GM23248 (cell line): ENCODE data around the gene INHBC.

Experiments
- EZH2 ChIP-seq: fragments of 200-600 bp; sonication (generic); IDR thresholded peaks from 2 replicates; pipeline ENCODE4 v1.6.1; 2018; ENCODE audit warnings: antibody characterized with exemption, mild to moderate bottlenecking; ENCODE audit not compliant: insufficient read depth, poor library complexity, severe bottlenecking
- EZH2phosphoT487 ChIP-seq: fragments of 200-600 bp; sonication (generic); IDR thresholded peaks from 2 replicates; pipeline ENCODE4 v1.6.1; 2018; ENCODE audit warnings: antibody characterized with exemption, moderate library complexity, mild to moderate bottlenecking, low read depth; ENCODE audit not compliant: insufficient read depth

DNA sequence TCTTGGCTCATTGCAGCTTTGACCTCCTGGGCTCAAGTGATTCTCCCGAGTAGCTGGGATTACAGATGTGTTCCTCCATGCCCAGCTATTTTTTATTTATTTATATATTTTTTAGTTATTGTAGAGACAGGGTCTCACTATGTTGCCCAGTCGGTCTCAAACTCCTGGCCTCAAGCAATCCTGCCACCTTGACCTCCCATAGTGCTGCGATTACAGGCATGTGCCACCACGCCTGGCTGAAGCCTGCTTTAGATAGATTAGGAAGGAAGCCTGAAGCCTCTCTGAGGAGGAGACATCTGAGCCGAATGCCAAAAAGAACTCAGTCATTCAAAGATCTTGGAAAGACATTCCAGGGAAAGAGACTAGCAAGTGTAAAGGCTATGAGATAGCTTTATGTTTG lies 10.2 kb downstream of the INHBC start:
- TF ChIP-seq EZH2phosphoT487 (no peak), EZH2 (no peak)
